HuH-7 (cell line): ENCODE measurements around the gene GUCY2D.

Experiments used
- DNase-seq: peaks from one replicate; pipeline ENCODE4 v3.0.0; 2011; ENCODE audit warnings: low spot score

GUCY2D gene

DNA sequence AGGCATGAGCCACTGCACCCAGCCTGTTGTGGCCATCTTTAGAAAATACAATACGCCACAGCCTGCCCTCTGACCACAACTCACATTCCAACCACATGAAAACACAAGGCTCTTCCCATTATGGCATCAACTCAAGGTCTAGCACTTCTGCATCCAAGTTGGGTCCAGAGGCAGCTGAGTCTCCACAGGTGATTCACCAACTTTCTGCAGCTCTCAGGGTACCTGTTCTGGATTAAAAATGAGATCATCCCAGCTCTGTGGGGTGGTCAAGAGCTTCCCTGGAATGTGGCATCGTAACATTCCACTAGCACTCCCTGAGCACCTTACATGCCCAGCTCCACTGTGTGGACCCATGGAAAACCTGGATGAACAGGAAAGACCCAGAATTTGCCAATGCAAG, 9.9 kb upstream of the GUCY2D start:
- no peak for DNase-seq

DNA sequence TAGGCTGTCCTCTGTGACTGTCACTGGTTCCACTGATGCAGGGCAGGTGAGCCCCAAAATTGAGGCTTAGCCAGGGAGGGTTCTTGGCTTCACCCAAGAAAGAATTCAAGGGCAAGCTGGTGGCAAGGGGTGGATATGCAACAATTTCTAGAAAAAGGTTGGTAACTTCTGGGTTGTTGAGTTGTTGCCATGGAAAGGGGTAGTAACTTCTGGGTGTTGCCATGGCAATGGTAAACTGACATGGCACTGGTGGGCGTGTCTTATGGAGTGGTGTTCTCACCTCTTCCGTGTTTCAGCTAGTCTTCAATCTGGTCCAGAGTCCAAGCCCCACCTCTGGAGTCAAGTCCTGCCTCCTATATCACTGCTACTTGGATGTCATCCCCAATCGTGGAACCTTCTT, 9.5 kb upstream of the GUCY2D start:
- DNase-seq: no peak

GRCh38 chr17:7993972-7994589, 8.3 kb upstream of the GUCY2D start:
- no peak for DNase-seq

DNA sequence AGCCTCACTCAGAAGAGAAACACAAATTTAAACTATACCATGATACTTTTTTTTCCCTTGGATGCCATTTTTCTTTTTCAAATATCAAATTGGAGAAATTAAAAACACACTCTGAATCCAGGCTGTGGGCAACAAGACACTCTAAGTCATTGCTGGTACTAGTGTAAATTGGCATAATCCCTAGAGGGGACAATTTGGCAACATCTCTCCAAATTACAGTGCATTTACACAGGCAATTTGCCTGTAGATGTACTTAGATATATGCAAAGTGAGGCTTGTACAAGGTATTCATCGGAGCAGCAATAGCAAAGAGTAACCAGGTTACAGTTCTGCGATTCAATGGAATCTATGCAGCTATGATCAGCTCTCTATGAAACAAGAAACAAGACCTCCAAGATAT, 6.7 kb upstream of the GUCY2D start:
- no peak for DNase-seq

GRCh38 chr17:7997186-7997585, 5.2 kb upstream of the GUCY2D start:
- DNase-seq: peak; percentile 45

DNA sequence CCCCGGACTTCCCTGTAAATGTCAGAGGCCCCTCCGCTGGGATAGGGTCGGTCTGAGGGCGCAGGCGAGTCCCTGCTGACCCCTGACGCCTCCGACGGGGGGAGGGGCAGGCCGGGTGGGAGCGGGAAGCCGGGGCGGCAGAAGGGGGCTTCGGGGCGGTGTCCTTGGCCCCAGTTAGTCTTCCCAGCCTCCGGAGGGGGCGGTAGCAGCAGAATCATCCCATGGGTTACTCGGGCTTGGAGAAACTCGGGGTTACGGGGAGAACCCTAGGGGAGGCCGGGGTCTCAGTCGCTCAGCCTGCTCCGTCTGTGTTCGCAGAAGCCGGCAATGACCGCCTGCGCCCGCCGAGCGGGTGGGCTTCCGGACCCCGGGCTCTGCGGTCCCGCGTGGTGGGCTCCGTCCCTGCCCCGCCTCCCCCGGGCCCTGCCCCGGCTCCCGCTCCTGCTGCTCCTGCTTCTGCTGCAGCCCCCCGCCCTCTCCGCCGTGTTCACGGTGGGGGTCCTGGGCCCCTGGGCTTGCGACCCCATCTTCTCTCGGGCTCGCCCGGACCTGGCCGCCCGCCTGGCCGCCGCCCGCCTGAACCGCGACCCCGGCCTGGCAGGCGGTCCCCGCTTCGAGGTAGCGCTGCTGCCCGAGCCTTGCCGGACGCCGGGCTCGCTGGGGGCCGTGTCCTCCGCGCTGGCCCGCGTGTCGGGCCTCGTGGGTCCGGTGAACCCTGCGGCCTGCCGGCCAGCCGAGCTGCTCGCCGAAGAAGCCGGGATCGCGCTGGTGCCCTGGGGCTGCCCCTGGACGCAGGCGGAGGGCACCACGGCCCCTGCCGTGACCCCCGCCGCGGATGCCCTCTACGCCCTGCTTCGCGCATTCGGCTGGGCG, 542 bp downstream of the GUCY2D start:
- no peak for DNase-seq

DNA sequence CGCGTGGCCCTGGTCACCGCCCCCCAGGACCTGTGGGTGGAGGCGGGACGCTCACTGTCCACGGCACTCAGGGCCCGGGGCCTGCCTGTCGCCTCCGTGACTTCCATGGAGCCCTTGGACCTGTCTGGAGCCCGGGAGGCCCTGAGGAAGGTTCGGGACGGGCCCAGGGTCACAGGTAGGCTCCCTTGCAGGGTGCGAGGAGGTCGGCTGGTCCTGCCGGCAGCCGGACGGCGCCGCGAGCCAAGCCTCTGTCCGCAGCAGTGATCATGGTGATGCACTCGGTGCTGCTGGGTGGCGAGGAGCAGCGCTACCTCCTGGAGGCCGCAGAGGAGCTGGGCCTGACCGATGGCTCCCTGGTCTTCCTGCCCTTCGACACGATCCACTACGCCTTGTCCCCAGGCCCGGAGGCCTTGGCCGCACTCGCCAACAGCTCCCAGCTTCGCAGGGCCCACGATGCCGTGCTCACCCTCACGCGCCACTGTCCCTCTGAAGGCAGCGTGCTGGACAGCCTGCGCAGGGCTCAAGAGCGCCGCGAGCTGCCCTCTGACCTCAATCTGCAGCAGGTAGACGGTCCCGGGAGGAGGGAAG, 1.3 kb downstream of the GUCY2D start:
- no peak for DNase-seq

- DNase-seq: no peak
Measured at GRCh38 chr17:8004899-8005298, 2.5 kb downstream of the GUCY2D start.

GRCh38 chr17:8005357-8005756, 2.9 kb downstream of the GUCY2D start:
- DNase-seq: no peak

DNA sequence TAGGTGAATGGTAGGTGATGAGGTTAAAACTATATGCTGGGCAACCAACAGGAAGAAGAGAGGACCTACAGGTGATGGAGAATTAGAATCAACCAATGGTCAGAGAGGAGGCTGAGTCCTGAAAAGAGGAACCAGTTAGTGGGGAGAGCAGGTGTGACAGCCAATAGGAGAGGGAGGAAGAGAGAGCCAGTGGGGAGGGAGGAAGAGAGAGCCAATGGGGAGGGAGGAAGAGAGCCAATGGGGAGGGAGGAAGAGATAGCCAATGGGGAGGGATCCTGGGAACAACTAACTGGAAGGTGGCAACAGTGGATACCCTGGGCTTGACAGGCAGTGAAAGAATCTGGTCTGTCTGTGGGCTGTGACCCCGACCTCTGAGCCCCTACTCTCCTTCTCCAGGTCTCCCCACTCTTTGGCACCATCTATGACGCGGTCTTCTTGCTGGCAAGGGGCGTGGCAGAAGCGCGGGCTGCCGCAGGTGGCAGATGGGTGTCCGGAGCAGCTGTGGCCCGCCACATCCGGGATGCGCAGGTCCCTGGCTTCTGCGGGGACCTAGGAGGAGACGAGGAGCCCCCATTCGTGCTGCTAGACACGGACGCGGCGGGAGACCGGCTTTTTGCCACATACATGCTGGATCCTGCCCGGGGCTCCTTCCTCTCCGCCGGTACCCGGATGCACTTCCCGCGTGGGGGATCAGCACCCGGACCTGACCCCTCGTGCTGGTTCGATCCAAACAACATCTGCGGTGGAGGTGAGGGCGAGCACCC, 3.7 kb downstream of the GUCY2D start:
- no peak for DNase-seq

DNA sequence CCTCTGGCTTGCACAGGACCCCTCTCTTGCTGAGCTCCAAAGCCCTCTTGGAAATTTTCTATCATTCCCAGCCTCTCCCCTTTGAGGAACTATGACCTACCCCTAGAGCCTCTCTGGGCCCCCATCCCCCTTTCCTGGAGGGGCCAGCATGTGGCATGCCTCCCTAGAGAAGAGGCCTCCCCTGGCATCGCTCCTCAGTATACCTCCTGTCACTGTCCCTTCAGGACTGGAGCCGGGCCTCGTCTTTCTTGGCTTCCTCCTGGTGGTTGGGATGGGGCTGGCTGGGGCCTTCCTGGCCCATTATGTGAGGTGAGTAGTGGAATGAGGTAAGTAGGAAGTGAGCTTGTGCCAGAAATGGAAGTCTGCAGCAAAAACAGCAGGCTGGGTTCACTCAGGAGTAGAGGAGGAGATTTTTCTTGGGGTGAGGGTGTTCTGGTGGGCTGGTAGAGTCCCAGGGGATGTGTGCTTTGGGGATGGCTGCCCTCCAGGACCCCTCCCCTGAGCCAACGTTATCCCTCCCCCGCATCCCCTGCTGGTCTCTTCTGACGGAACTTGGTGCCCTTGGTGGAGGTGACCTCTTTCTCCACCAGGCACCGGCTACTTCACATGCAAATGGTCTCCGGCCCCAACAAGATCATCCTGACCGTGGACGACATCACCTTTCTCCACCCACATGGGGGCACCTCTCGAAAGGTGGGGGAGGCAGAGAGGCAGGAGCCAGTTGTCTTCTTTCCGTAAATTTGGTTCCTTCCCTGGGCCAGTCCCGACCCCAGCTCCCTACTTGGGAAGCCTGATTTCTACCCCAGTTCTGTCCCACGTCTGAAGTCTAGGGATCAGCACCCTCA, 4.6 kb downstream of the GUCY2D start:
- DNase-seq: no peak

GRCh38 chr17:8007836-8008235, 5.4 kb downstream of the GUCY2D start:
- no peak for DNase-seq

DNA sequence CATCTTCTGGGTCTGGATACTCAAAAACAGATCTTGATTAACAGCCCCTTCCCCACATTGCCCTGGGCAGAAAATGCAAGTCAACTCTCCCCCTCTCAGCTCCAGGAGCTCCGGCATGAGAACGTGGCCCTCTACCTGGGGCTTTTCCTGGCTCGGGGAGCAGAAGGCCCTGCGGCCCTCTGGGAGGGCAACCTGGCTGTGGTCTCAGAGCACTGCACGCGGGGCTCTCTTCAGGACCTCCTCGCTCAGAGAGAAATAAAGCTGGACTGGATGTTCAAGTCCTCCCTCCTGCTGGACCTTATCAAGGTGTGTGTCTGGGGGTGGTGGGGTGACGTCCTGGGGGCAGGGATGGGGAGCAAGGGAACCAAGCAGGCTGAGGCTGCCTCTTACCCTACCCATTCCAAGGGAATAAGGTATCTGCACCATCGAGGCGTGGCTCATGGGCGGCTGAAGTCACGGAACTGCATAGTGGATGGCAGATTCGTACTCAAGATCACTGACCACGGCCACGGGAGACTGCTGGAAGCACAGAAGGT, 9.7 kb downstream of the GUCY2D start:
- DNase-seq: no peak

- no peak for DNase-seq
Measured at GRCh38 chr17:8012996-8013640, 10.7 kb downstream of the GUCY2D start.

DNA sequence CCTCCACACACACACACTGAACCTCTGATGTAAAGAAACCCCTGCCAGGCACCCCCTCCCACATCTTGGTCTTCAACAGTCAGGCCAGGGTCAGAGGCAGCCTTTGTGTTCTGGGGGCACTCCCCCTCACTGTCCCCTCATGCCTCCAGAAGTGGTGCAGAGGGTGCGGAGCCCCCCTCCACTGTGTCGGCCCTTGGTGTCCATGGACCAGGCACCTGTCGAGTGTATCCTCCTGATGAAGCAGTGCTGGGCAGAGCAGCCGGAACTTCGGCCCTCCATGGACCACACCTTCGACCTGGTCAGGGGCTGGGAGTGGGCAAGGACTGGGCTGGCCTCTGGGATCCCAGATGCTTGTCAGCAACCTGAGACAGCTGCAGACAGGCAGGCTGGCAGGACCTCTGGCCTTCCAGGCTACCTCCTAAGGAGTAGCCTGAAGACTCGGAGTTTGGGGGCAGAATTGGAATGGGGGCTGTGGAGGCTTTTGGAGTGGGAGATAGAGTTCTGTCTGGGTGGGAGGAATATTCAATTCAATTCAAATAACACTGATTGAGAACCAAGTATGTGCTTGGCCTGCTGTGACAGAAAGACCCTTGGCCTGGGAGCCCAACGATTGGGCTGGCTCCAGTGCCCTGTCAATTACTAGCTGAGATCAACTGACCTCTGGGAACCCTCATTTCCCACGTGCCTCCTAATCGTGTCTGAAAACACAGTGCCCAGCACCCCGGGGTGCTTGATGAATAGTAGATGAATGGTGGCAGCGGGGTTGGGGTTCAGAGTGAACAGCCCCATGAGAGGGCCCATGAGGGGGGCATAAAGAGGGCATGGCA, 11.5 kb downstream of the GUCY2D start:
- no peak for DNase-seq

- no peak for DNase-seq
Measured at GRCh38 chr17:8014558-8014850, 12.1 kb downstream of the GUCY2D start.

GRCh38 chr17:8015236-8015956, 13.0 kb downstream of the GUCY2D start:
- DNase-seq: no peak

GRCh38 chr17:8015957-8016631, 13.7 kb downstream of the GUCY2D start:
- peak; percentile 64 for DNase-seq
